GM19468 (cell line): ENCODE results near the gene KCNJ16.
"Not testable (repeated sequence)": the region's sequence is repeated elsewhere in the genome, so short reads cannot be mapped to it uniquely, and the experiment has no call there.

ENCODE experiments used
- ATAC-seq: cut with Tn5 transposase; IDR thresholded peaks from one replicate; pipeline ENCODE4 v1.9.1; 2021; ENCODE audit warnings: mild to moderate bottlenecking, moderate library complexity, moderate number of reproducible peaks; ENCODE audit not compliant: unreplicated experiment; ENCODE audit errors: extremely low read depth

The KCNJ16 gene

DNA sequence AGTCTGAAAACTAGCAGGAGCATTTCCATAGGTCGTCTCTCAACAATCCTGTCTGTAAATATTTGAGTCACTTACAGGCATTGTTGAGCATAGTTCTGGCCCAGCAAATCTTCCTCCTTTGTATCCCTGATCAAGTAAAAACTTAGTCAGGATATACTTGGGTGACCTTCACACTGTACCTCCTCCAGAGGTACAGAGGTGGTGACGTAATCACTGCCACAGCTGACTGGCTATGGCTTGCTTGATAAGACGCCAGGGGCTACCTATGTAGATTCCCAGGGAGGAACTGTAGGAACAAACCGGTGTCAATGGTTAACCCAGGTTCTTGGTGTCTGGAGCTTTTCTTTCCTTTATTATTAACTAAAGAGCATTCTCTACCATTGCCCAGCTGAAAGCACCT is at the start of gene KCNJ16:
TSS of gene KCNJ16 (plus strand) at position 270 of the 400 bp plus-strand sequence. CDS start 56,863 bp downstream, outside the sequence.
- ATAC-seq, result no peak

DNA sequence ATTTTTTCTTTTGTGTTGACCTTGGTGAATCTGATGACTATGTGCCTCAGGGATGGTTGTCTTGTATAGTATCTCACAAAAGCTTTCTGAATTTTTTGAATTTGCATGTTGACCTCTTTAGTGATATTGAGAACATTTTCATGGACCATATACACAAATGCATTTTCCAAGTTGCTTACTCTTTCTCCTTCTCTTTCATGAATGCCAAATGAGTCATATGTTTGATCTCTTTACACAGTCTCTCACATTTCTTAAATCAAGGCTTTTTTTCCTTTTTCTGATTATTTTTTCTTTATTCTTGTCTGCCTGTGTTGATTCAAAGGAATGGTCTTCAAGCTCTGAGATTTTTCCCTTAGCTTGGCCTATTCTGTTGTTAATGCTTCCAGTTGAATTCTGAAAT is 46.6 kb upstream of the KCNJ16 start:
- ATAC-seq, result no peak

DNA sequence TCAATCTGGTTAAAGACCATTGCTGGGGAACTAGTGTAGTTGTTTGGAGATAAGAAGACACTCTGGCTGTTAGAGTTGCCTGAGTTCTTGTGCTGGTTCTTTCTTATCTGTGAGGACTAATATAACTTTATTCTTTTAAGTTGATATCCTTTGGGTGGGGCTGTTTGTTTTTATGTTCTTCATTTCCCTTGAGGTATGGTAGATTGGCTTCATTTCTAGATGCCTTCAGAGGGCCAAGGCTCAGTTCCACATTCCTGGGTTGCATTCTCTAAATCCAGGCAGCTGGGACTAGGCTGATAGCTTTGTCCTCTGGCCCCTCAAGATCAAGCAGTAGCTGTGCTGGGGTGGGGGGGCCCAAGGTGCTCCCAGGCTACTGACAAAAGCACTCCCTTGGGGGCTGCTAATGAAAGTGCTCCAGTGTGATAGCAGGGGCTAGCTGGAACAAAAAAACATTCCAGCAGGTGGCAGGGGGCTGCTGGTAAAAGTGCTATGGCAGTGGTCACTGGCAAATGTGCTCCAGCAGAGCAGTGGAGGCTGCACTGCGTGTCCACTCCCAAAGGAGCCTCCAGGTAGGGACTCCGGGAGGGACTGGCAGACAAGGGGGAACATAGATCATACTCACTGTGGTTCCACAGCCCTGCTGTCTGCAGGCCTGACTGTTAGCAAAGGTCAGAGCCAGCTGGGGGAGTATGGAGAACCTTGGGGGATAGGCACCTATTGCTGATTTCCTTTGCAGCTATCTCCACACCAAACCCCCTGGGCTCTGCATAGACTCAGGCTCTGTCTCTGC is 45.9 kb upstream of the KCNJ16 start:
- ATAC-seq, result no peak

DNA sequence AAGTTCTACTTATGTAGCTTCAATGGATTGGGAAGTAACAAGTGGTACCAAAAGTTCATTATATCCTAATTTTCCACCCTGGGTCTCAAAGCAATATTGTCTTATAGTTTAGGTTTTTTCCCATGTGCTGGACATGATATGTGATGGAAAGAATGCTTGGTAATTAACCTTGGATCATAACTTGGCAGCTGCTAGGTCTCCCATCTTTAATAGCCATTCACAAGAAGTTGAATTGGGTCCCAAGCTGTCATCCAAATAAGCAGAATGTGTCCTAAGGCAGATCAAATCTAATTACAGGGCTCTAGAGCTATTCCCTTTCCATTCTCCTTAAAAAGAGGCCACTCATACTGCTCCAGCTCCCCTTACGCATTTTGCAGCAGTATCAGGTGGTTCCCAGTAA is 44.7 kb upstream of the KCNJ16 start:
- ATAC-seq, result no peak

DNA sequence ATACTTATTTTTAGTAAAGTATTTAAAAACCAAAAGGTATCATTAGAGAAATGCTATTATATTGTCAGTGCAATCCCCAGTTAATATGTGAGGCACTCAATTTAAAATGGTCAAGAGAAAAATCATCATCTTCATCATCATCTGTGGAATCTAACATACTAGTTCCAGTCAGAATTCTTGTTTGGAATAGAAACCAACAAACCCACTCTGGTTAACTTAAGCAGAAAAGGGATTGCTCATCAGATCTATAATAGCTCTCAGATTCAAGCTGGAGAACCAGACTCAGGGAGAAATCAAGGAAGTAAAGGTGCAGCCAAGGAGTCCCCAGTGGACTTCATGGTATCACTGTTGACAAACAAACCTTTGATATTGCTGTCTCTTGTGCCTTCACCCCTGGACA is 43.7 kb upstream of the KCNJ16 start:
- no peak for ATAC-seq

DNA sequence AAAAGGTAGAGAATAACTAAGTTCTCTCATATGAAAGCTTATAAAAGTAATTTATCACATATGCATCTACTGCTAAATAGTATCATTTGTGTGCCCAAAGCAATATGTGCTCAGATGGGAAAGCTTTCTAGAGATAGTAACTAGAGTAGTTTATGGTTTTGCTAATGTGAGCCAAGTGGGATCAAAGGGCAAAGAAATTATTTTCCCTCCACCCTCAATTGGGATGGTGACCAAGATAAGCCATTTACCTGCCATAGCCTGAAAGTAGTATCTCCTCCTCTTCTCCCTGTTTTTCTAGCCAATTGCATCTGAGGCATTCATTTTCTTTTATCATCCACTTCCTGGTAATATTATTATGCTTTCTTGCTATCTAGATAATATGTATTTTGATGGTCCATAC is 41.9 kb upstream of the KCNJ16 start:
- ATAC-seq, result no peak

DNA sequence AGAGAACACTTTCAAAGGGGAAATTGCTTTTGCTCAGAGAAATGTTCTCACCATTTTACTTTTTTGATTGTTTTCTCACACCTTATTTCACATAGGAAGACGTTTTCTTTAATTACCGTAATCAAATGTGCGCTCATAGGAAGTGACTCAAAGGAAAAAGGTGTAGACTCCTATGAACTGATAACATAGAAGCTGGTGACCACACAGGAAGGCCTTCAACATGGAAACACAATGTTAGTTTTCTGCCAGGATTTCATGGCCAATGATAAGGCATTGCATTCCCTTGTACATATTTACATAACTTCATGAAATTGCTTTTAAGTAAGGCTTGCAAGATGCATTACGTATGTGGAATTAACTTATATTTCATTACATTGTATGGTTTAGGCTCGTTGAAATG is 40.9 kb upstream of the KCNJ16 start:
- no peak for ATAC-seq

DNA sequence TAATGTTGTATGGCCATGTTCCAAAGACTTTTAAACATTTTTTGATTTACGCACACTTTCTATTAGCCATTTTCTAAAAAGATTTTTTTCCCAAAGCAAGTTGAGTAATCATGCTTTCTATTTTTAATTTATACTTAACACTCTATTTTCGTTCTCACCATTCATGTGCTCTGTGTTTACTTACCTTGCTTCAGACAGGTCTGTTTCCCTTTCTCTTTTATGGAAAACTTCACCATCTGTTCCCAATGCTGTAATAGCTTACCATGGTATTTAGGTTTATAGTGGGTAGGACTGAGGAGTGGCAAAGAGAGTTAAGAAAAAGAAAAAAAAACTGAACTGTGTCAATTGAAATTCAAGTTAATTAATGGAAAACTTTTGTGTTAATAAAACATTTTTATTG is 37.5 kb upstream of the KCNJ16 start:
- ATAC-seq, result no peak

DNA sequence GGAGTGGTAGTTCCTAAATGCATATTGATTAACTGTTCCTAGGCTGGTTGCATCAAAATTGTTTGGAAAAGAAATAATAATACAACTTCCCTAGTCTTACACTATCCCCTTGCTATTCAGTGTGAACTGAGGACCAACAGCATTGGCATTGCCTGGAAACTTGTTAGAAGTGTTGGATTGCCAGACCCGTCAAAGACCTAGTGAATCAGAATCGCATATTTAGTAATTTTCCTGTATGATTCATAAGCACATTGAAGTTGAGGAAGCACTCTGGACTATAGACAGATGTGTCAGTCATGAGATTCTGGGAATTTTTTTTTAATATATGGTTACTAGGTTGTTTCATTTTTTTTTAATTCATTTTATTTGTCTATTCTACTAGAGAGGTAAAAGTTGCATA is 34.7 kb upstream of the KCNJ16 start:
- ATAC-seq, result no peak

DNA sequence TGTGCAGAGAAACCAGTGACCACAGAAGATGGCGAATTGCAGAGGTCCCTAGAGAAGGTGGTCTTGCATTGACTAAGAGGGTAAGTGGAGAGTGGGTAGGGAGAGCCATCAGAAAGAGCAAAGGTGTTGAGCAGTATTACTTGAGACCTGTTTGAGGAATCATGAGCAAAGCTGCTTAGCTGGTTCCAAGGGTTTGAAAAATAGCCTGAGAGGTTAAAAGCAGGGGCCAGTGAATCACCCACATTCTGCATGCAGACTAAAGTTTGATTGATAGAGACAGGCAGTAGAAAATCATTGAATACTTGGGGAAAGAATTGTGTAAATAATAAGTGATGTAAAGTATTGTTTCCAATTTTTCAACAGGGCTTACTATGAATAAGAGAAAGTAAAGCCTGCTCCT is 34.0 kb upstream of the KCNJ16 start:
- ATAC-seq, result no peak

DNA sequence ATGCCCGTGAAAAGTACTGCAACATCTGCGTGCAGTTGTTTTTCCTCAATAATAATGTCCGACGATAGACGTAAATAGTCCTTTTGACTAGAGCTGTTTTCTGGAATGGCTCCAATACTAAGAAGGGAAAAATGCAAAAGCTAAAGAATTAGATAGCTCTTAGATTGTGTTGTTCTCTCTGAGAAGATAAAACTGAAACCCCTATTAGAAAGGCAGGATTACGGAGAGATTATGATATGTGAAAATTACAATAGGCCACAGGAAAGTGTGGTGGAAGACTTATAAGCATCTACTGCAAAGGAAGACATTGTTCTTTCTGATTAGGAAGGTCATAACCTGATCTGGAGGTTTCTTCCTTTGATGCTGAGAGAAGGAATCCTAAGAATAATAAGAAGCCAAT is 33.5 kb upstream of the KCNJ16 start:
- no peak for ATAC-seq

DNA sequence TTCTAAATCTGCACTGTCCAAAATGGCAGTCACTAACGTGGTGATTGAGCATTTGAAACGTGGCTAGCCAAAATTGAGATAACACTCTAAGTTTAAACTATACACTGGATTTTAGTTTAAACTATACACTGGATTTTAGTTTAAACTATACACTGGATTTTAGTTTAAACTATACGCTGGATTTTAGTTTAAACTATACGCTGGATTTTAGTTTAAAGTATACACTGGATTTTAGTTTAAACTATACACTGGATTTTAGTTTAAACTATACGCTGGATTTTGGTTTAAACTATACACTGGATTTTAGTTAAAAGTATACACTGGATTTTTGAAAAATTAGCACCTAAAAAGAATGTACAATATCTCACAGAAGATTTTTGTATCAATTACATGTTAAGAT is 29.2 kb upstream of the KCNJ16 start:
- not testable (repeated sequence) for ATAC-seq

DNA sequence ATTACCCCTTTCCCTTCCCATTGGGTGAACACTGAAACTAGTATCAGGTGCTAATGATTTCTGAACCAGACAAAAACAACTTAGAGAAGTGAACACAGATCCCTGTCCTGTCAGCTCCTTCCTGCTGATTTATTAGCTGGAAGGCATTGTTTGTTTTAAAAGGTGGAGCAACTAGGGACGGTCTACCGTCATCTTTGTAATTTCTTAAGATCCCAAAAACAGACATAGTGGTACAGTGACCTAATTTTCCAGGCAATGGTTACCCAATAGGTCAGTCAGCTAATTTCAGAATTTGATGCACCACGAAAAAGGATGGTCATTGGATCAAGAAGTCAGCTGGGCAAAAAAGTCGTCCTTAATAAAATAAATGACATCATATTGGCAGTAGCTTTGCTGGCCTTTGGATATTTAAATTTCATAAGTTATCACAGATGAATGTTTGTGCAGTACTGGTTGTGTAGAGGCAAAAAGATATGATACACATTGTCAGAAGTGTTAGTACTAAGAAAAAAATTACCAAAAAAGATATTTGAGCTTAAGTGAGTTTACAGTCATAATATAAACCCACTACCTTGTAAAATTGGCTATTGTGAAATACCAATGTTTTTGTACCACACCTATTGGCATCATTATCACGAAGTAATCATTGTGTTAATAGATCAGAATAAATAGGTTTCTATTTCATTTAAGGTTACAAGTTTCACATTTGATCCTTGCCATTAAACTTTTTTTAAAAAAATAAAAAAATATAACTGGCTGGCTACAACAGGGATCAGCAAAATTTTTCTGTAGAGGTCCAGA is 27.2 kb upstream of the KCNJ16 start:
- no peak for ATAC-seq

DNA sequence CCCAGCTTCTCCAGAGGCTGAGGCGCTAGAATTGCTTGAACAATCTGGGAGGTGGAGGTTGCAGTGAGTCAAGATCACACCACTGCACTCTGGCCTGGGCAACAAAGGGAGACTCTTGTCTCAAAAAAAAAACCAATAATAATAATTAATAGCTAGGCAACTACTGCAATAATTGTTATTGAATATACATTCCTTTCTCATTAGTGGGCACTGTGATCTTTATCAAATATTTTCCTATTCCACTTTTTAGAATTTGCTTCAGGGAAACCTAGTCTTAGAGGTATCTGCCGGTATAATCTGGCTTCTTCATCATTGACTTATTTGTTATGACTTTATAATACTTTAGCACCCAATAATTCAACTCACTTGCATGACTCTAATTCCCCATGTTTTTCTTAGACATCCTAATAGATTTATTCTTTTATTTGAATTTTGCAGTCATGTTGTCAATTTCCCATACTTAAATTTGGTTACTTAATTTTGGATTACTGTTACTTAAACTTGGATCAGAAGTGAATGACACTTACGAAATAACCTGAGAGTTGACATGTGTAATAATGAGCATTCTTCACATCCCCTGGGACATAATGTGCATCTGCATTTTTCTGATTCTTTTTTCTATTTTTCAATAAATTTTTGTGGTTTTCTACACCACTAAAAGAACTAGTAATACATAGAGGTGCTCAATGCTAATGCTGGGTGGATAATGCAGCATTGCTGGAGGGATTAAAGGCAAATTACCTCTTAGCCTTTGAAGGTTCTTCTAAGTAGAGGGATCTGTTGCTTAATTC is 25.0 kb upstream of the KCNJ16 start:
- ATAC-seq, result no peak

DNA sequence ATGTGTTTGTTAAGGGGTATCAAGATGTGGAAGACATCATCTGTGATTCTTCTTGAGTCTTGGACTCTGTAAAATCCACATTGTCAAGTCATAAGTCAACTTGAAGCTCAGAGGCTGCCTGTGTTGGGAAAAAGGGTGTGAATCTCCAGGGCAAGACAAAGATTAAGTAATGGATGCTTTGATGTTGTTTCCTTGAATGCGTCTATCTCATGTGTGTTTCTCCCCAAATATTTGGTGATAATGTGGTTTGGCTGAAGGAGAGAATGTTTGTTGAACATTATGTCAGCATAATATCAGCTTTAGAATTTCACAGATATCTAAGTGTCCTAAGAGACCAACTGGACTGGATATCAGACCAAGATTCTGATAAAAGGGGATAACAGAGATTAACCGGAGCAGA is 24.1 kb upstream of the KCNJ16 start:
- no peak for ATAC-seq

DNA sequence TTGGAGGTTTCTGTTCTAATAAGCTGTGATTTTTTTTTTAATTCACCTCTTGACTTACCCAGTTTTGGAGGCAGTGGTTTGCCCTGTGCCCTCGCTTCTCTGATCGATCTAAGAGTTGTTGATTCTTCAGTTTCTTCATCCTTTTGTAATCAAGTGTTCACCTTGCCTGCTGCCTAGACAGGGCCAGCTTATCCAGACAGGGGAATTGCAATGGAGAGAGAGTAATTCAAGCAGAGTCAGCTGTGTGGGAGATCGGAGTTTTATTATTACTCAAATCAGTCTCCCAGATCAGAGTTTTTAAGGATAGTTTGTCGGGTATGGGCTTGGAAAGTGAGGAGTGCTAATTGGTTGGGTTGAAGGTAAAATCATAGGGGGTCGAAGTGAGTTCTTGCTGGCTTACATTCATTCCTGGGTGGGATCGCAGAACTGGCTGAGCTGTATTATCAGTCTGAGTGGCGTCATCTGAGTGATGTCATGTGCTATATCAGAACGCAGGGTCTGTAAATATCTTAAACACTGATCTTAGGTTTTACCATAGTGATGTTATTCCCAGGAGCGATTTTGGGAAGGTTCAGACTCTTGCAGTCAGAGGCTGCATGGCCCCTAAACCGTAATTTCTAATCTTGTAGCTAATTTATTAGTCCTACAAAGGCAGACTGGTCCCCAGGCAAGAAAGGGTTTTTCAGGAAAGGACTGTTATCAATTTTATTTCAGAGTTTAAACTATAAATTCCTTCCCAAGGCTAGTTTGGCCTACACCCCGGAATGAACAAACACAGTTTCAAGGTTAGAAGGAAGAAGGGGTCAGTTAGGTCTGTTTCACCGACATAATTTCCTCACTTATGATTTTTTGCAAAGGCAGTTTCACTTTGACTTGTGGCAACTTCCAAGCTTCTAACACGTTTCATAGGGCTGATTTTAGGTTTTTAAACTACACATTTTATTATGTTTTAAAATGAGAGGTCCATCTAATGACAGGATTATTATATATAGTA is 21.5 kb upstream of the KCNJ16 start:
- no peak for ATAC-seq

DNA sequence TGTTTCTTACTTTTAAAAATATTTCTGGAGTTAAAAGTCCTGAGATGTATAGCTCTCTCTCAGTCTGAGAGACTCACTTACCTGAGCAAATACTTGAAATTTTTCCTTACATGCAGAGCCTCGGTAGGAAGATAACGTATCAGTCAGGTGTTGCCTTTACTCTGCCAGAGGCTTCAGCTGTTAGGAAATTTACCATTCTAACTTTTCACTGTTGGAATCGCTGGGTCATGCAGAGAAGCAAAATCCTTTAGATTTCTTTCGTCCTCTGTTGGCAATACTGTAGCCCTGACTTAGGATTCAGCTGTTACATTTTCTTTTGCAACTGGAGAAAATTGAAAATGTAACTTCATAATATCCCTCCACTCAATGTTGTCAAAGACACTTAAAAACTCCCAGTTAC is 20.0 kb upstream of the KCNJ16 start:
- no peak for ATAC-seq

DNA sequence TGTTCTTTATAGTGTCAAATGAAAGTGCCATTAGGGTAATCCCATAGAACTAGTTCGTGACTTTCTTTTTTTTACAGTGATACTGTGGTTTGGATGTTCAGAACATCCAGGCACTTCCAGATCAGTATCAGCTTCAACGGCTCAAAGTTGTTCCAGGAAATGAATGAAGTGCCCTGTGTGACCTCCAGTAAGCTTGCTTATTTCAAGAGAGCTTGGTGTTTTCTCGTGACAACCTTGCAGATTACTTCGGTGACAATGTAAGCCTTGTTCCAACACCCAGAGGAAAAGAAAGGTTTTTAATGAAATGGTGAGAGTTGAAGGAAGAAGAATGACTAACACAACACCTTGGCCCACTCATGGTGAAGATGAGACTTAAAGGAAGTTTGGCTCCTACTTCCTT is 16.0 kb upstream of the KCNJ16 start:
- ATAC-seq, result no peak

DNA sequence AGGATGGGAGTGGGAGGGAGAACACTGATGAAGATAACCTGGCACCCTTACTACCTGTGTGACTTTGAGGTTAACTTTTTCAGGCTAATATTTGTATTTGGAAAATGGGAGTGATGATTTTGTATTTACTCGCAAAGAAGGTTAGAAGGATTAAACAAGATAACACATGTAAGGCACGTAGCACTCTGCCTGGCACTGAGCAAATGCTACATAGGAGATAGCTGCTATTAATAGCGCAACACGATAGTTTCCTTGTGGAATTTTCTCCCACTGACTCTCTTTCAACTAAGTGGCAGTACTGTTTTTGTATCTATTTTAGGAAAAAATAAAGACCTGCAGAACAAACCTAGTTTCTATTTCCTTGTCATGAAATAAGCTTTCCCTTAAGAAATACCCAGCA is 15.4 kb upstream of the KCNJ16 start:
- no peak for ATAC-seq

DNA sequence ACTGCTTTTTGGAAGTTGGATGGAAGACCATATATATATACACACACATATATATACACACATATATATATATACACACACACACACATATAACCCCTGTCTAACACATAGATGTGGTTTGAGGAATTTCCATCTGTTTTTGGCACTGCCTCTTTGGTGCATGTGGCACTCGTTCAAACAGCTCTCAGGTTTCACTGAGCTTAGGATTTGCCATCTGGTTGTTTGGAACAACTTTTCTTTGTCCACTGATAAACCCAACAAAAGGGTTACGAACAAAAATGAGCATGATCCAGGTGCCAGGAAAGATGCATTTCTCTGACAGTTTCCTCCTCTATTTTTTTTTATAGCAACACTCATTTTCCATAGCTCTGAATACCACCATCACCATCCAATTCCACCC is 14.6 kb upstream of the KCNJ16 start:
- ATAC-seq, result no peak
